ENCODE data around the gene NFKBIA. TPM values are rescaled to one million over a fixed set of nuclear protein-coding genes. Genes with fewer than 3 reads are reported as not detected.
A peak's percentile ranks its signal among the peaks of the same experiment; 100 is the strongest.
"Not testable (repeated sequence)": the region's sequence is repeated elsewhere in the genome, so short reads cannot be mapped to it uniquely, and the experiment has no call there.

The NFKBIA gene, protein sequence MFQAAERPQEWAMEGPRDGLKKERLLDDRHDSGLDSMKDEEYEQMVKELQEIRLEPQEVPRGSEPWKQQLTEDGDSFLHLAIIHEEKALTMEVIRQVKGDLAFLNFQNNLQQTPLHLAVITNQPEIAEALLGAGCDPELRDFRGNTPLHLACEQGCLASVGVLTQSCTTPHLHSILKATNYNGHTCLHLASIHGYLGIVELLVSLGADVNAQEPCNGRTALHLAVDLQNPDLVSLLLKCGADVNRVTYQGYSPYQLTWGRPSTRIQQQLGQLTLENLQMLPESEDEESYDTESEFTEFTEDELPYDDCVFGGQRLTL
- 10 to 100 TPM; 58.5 to 69.9 (median 62.1) TPM for polyA plus RNA-seq (ENCODE audit: insufficient read length in 4 of 4)

DNA sequence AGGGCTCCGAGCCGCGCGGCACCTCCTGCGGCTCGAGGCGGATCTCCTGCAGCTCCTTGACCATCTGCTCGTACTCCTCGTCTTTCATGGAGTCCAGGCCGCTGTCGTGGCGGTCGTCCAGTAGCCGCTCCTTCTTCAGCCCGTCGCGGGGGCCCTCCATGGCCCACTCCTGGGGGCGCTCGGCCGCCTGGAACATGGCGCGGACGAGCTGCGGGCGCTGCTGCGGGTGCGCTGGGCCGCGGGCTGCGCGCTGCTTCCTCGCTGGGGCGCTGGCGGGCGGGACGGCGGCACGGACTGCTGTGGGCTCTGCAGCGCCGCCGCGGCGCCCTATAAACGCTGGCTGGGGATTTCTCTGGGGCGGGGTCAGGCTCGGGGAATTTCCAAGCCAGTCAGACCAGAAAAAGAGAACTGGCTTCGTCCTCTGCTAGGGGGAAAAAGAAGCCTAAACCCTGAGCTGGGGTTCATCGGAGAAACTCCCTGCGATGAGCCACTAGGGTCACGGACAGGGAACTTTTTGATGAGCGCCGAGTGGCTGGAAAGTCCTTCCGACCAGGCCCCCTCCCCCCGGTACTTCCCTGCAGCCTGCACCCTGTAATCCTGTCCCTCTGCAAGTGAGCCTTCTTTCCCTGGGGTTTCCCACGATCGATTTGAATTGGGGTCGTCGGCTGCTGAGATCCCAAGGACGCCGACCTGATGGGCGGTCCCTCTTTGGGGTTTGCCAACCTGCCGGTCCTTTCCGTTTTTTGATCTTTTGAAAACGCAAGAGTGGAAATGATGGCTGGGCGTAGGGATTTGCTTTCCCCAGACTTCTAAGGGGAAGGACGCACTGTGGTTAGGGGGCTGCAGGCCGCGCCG, at the start of gene NFKBIA:
Gene NFKBIA (minus strand): TSS at position 301 of the 855 bp plus-strand sequence. CDS start 105 bp downstream, at position 196.
- peak; percentile 73 to 77 (median 77) for DNase-seq (ENCODE audit: low read depth in 4 of 4, low spot score in 3 of 4)

DNA sequence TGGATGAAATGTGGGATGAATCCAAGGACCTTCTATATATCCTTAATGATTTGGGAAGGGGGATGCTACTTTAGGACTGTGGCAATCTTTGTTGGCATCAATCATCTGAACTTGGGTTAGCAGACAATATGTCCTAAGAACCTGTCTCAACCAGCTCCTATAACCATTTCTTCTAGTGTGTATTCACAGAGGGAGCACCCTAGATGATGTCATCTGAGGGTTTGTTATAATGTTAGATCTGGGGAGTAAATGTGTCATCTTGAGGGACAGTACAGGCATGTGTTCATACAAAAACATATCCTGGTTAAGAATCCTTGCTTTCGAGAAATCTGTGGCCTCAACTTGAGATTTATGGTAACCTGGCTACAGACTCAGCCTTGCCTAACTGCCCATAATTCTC, 41.9 kb upstream of the NFKBIA start:
- DNase-seq (ENCODE audit: low read depth in 4 of 4, low spot score in 3 of 4) = no peak

DNA sequence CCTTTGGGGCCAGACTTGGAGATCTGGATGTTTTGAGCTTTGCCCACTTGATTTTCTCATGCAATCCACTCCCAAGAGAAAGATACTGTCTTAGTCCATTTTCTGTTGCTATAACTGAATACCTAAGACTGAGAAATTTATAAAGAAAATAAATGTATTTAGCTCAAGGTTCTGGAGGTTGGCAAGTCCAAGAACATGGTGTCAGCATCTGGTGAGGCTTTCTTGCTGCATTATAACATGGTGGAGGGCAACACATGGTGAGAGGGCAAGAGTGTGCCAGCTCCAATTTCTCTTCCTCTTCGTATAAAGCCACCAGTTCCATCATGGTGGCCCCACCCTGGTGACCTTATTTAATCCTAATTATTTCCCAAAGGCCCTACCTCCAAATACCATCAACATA, 39.6 kb upstream of the NFKBIA start:
- DNase-seq (ENCODE audit: low read depth in 4 of 4, low spot score in 3 of 4) = no peak

DNA sequence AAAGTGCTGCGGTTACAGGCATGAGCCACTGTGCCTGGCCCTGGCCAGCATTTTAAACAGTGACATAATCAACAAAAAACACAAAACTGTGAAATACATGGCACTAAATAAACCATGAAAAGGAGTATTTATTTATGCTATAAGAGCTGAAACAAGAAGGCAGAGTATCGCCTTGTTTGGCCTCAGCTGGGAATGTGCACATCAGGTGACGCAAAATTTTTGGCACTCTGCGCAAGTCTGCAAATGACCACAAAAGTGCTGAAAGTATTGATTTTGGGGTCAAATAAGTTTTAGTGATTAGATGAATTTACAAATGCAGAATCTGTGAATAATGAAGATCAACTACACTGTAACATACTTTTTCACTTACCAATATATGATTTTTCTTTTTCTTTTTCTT, 36.6 kb upstream of the NFKBIA start:
- DNase-seq (ENCODE audit: low read depth in 4 of 4, low spot score in 3 of 4) = no peak

DNA sequence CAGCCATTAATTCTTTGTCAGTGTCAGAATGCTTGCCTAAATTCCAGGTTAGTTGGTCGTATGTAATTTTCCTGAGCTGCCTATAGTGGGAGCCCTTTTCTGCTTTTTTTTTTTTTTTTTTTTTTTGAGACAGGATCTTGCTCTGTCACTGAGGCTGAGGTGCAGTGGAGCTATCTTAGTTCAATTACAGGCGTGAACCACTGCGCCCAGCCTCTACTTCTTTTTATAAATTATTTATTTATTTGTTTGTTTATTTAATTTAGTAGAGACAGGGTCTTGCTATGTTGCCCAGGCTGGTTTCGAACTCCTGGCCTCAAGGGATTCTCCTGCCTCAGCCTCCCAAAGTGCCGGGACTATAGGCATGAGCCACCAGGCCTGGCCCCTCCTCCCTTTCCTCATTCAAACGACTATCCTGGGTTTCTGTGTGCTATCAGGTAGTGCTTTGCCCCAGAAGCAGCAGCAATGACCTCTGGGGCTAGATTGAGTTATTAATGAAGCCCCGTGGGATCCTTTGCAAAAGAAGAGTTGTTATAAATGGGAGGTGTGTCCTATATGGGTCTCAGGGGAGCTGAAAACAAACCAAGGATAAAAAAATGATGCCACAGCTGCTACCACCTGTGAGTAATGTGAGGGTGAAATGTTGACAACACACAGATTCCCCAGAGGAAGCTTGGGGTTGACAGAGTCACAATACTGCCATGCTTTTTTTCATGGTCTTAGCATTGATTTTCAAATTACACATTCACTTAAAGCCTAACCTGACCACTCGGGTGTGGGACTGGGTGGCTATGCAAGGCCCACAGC, 34.6 kb upstream of the NFKBIA start:
- no peak for DNase-seq (ENCODE audit: low read depth in 4 of 4, low spot score in 3 of 4)

DNA sequence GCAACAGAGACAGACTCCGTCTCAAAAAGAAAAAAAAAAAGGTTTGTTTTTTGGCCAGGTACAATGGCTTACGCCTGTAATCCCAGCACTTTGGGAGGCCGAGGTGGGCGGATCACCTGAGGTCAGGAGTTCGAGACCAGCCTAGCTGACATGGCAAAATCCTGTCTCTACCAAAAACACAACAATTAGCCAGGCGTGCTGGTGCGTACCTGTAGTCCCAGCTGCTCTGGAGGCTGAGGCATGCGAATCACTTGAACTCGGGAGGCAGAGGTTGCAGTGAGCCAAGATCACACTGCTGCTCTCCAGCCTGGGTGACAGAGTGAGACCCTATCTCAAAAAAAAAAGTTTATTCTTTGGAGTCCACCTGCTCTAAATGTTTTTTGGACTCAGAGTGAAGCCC, 33.9 kb upstream of the NFKBIA start:
- not testable (repeated sequence) for DNase-seq (ENCODE audit: low read depth in 4 of 4, low spot score in 3 of 4)

DNA sequence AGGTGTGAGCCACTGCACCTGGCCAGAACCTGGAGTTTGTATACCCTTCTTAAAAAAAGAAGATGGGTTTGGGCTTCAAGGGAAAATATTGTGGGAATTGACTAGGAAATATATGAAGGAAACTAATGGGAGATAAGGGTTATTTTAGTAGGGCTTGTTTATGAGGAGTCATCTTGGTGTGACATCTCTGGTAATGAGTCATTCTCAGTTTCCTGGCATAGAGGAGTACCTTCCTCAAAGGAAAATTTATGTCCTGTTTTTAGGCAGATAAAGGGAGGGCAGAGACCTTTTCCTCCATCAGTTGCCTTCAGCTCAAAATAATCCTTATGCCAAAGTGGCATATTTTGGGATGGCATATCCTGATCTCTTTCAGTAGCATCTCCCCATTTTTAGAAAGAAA, 30.6 kb upstream of the NFKBIA start:
- no peak for DNase-seq (ENCODE audit: low read depth in 4 of 4, low spot score in 3 of 4)

DNA sequence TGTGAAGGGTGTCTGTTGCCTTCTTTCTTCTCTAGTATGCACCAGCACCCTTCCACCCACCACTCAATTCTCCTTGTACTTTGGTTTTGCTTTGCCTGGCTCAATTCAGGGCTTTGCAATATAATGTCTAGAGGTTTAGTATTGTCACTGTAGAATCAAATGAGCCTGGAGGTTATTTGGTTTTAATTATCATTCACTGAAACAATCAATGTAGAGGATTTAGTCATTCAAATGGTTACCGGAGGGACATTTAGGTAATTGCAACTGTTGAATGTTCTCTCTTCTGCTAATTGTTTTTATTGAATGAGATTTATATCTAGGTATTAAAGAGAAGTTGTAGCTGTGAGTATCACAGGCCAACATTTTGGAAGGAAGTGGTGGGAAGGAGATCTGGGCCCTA, 29.3 kb upstream of the NFKBIA start:
- no peak for DNase-seq (ENCODE audit: low read depth in 4 of 4, low spot score in 3 of 4)

DNA sequence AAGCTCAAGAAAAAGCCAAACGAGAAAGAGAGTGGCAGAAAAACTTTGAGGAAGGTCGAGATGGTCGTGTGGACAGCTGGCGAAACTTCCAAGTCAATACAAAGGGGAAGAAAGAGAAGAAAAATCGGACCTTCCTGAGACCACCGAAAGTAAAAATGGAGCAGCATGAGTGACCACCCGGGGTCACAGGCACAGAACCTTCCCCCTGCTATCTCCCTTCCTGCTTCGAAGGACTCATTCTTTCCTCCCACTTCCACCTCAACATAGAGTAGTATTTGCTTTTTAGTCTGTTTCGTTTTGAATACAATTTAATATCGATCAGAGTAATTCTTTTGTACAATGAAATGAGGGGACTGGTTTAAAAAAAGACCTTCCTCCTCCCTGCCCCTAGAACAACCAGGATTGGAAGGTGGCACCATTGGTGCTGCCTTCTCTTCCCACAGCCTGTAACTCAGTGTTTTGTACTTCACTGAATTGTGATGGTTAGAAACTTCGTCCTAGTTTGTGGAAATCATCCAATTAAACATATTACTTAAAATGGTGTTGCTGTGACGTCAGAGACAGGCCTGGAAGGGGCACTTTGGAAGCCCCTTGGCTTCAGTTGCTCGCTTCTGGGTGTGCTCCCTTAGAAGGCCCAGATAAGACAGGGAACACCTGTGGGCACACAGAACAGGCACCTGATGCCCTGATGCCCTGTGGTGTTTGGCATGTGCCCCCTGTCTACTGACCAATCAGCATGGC, 26.1 kb upstream of the NFKBIA start:
- DNase-seq (ENCODE audit: low read depth in 4 of 4, low spot score in 3 of 4) = no peak

DNA sequence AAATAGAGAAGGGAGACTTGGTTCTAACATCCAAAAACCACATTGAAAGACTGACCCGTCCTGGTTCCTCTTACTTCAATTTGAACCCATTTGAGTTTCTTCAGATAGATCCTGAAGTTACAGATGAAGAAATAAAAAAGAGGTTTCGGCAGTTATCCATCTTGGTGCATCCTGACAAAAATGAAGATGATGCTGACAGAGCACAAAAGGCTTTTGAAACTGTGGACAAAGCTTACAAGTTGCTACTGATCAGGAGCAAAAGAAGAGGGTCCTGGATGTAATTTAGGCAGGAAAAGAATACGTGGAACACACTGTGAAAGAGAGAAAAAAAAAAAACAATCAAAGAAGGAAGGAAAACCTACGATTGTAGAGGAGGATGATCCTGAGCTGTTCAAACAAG, 25.4 kb upstream of the NFKBIA start:
- DNase-seq (ENCODE audit: low read depth in 4 of 4, low spot score in 3 of 4) = no peak

DNA sequence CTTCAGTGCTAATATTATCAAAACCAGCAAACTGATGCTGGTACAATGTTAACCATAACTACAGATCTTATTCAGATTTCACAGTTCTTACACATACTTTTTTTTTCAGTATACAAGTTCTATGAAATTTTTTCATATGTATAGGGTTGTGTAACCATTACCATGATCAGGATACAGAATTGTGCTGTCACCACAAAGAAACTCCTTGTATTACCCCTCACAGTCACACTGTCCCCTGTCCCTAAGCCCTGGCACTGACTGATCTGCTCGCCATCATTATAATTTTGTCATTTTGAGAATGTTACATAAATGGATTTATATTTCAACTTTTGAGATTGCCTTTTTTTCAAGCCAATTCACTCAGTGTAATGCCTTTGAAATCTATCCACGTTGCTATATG, 21.3 kb upstream of the NFKBIA start:
- no peak for DNase-seq (ENCODE audit: low read depth in 4 of 4, low spot score in 3 of 4)

DNA sequence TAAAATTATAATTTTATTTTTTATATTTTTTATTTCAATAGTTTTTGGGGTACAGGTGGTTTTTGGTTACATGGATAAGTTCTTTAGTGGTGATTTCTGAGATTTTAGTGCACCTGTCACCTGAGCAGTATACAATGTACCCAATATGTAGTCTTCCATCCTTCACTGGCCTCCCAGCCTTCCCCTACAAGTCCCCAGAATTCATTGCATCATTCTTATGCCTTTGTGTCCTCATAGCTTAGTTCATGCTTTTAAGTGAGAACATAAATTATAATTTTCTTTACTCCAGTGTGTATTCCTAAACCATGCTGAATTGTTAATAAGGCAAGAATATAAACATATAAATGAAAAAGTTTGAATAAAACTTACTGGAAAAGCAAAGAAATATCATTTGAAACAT, 19.1 kb upstream of the NFKBIA start:
- DNase-seq (ENCODE audit: low read depth in 4 of 4, low spot score in 3 of 4) = no peak

DNA sequence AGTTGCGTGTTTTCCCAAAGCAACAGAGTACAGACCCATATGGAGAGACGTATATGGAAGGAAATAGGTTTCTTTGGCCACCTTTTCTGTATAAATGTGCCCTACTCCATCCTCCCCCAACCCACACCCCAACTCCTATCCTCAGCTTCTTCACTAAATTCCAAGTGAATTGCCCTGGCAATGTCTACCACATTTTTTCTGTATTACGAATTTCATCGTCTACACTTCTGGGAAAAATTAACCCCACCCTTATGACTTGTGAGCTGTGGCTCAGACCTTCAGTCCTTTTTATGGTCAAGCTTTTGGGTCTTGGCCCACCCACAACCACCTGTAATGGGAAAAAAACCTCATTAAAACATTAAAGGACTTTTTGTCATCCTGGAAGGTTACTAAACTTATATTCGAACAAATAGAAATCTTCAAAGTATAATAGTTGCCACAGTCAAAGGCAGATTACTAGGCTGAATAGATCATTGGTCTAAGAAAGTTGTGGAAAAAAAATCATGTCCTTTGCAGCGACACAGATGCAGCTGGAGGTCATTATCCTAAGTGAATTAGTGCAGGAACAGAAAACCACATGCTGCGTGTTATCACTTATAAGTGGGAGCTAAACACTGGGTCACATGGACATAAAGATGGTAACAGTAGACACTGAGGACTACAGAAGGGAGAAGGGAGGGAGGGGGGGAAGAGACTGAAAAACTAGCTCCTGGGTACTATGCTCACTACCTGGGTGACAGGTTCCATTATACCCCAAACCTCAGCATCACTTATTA, 15.7 kb upstream of the NFKBIA start:
- no peak for DNase-seq (ENCODE audit: low read depth in 4 of 4, low spot score in 3 of 4)

DNA sequence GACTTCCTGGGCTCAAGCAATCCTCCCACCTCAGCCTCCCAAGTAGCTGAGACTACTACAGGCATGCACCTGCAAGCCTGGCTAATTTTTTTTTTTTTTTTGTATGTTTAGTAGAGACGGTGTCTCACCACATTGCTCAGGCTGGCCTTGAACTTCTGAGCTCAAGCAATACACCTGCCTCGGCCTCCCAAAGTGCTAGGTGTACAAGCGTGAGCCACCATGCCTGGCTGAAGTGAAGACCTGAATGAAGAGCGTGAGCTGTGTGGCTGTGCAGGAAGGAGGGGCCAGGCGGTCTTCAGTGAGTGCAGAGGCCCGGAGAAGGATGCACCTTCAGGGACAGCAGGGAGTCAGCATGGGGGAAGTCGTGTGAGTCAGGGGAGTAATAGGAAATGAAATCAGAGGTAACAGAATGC, 14.9 kb upstream of the NFKBIA start:
- no peak for DNase-seq (ENCODE audit: low read depth in 4 of 4, low spot score in 3 of 4)

DNA sequence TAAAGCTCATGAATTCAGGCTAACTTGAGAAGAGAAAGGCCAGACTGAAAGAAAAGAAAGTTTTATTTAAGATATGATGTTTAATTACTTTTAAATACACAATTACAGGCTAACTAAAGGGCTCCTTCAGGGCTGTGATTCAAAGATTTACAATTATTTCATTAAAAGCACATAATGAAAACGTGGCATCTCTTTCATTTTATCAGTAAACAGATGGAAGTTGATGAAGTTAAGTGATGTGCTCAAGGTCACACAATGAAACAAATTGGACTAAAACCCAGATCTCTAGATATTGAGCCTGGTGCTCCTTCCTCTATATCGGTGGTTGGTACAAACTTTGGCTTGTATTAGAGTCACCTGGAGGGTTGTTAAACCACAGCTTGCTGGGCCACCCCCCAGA, 13.5 kb upstream of the NFKBIA start:
- DNase-seq (ENCODE audit: low read depth in 4 of 4, low spot score in 3 of 4) = no peak

DNA sequence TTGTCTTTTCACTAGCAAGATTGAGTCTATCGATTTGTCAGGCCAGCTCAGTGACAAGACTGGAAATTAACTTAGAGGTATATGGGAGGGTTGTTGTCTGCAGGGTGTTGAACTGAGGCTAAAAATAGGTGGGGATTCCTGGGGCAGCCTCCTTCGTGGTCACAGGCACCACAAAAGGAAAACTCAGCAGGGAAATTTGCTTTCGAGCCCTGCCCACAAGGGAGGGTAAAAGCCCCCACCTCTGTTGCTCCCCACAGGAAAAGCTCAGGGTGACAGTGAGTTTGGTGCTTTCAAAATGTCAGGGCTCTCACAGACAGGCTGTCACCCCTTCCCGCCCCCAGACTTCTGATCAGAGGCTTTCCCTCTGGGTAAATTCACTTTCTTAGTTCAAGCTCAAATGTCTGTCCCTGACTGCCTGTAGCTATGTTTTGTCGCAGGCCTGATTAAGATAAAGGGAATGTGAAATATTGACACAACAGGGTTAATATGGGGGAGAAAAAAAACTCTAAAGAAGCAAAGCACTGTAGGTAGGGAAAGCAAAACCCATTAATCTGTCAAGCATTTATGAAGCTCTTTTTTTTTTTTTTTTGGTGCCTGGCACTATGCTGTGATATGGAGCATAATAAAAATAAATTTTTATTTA, 11.7 kb upstream of the NFKBIA start:
- no peak for DNase-seq (ENCODE audit: low read depth in 4 of 4, low spot score in 3 of 4)

DNA sequence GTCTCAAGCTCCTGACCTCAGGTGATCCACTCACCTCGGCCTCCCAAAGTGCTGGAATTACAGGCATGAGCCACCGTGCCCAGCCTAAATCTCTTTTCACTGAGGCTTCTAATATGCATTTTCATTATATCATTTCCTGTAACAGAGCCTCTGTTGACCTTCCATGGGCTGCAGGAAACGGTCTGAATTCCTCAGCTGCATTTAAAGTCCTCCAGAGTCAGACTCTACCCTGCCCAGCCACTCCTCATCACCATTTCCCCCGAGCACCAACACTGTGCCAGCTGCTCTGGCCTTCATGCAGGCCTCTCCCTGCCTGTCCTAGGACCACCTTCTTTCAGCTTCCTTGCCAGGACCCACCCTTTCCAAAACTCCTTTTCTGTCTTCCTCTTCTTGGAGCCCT, 9.8 kb upstream of the NFKBIA start:
- DNase-seq (ENCODE audit: low read depth in 4 of 4, low spot score in 3 of 4) = no peak

DNA sequence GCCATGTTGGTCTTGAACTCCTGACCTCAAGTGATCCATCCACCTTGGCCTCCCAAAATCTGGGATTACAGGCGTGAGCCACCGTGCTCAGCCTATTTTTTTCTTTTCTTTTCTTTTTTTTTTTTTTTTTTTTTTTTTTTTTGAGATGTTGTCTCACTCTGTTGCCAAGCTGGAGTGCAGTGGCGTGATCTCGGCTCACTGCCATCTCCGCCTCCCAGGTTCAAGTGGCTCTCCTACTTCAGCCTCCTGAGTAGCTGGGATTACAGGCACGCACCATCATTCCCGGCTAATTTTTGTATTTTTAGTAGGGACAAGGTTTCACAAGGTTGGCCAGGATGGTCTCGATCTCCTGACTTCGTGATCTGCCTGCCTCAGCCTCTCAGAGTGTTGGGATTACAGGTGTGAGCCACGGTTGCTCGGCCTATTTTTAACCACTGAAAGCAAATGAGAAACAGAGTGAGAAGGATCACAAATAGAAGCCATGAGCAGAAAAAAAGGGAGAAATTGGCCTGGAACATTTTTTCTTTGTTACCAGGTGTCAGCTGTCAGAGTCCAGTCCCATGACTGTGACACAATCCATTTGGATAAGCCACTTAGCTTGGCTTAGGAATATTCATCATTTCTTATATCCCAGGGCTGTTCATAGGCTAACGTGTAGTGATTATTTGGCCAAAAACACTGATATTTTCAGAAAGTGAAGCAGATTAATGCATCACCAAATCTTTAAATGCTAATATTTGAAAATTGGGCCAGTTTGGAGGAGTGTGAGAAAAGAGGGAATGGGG, 7.9 kb upstream of the NFKBIA start:
- no peak for DNase-seq (ENCODE audit: low read depth in 4 of 4, low spot score in 3 of 4)

All from right renal pelvis (tissue), 4 donors.